Stimulated activated CD4-positive, alpha-beta T cell treated with anti-CD3 and anti-CD28 coated beads, Interleukin-4, amount 100 ng/mL, for 24 hours (primary cell): ENCODE measurements around the gene BGN.

Experiments used
- DNase-seq: peaks from one replicate; pipeline ENCODE4 v3.0.0-alpha.2; 2020

The BGN gene

GRCh38 chrX:153486171-153486570 is 8.6 kb upstream of the BGN start:
- no peak for DNase-seq

- no peak for DNase-seq
Measured at GRCh38 chrX:153487590-153488071, 7.1 kb upstream of the BGN start.

- DNase-seq = no peak
Measured at GRCh38 chrX:153488231-153488914, 6.4 kb upstream of the BGN start.

GRCh38 chrX:153490217-153490930 is 4.4 kb upstream of the BGN start:
- DNase-seq = no peak

GRCh38 chrX:153491351-153491914 is 3.3 kb upstream of the BGN start:
- DNase-seq = no peak

GRCh38 chrX:153491918-153492317 is 2.9 kb upstream of the BGN start:
- no peak for DNase-seq

- DNase-seq = no peak
Measured at GRCh38 chrX:153492543-153492942, 2.2 kb upstream of the BGN start.

GRCh38 chrX:153493085-153493484 is 1.7 kb upstream of the BGN start:
- DNase-seq = no peak

- DNase-seq = no peak
Measured at GRCh38 chrX:153494061-153494460, 719 bp upstream of the BGN start.

GRCh38 chrX:153495362-153495751 is 577 bp downstream of the BGN start:
- no peak for DNase-seq

GRCh38 chrX:153495903-153496589 is 1.3 kb downstream of the BGN start:
- no peak for DNase-seq

GRCh38 chrX:153496590-153496959 is 1.8 kb downstream of the BGN start:
- no peak for DNase-seq

- DNase-seq = no peak
Measured at GRCh38 chrX:153498453-153498852, 3.7 kb downstream of the BGN start.

- DNase-seq = no peak
Measured at GRCh38 chrX:153499341-153499740, 4.6 kb downstream of the BGN start.

- DNase-seq = no peak
Measured at GRCh38 chrX:153499876-153500275, 5.1 kb downstream of the BGN start.

GRCh38 chrX:153500676-153501280 is 6.0 kb downstream of the BGN start:
- no peak for DNase-seq

- DNase-seq = no peak
Measured at GRCh38 chrX:153501530-153501929, 6.8 kb downstream of the BGN start.

- DNase-seq = no peak
Measured at GRCh38 chrX:153502131-153502530, 7.4 kb downstream of the BGN start.

GRCh38 chrX:153502796-153503195 is 8.0 kb downstream of the BGN start:
- no peak for DNase-seq

GRCh38 chrX:153504445-153505016 is 9.8 kb downstream of the BGN start:
- no peak for DNase-seq

- no peak for DNase-seq
Measured at GRCh38 chrX:153505361-153505760, 10.6 kb downstream of the BGN start.

GRCh38 chrX:153507484-153508178 is 12.9 kb downstream of the BGN start:
- peak; percentile 84 for DNase-seq
